GM23248 (cell line): ENCODE results near the gene WRNIP1. TPM values are rescaled to one million over a fixed set of nuclear protein-coding genes. Genes with fewer than 3 reads are reported as not detected.
A peak's percentile ranks its signal among the peaks of the same experiment; 100 is the strongest.

Experiments used
- DNase-seq: peaks from one replicate; pipeline ENCODE4 v3.0.0-alpha.2; 2015
- H2AFZ ChIP-seq: fragments of 200-600 bp; sonication (generic); 2 replicates; pipeline ENCODE4 v1.6.1; 2016; ENCODE audit warnings: antibody characterized with exemption
- H3F3A ChIP-seq: fragments of 200-600 bp; sonication (generic); 2 replicates; pipeline ENCODE4 v1.6.1; 2016; ENCODE audit warnings: mild to moderate bottlenecking, antibody characterized with exemption, mixed run types; ENCODE audit not compliant: insufficient read depth
- H3K27ac ChIP-seq: fragments of 200-600 bp; sonication (generic); 2 replicates; pipeline ENCODE4 v1.5.1; 2016; ENCODE audit warnings: mild to moderate bottlenecking
- H3K27me3 ChIP-seq: fragments of 200-600 bp; sonication (generic); replicated peaks from 2 replicates; pipeline ENCODE4 v1.6.1; 2016; ENCODE audit warnings: mild to moderate bottlenecking; ENCODE audit not compliant: insufficient read depth
- H3K36me3 ChIP-seq: fragments of 200-600 bp; sonication (generic); 2 replicates; pipeline ENCODE4 v1.6.1; 2016; ENCODE audit warnings: low read depth, mild to moderate bottlenecking
- H3K4me1 ChIP-seq: fragments of 200-600 bp; sonication (generic); 2 replicates; pipeline ENCODE4 v1.6.1; 2016; ENCODE audit warnings: mild to moderate bottlenecking; ENCODE audit not compliant: insufficient read depth
- H3K4me2 ChIP-seq: fragments of 200-600 bp; sonication (generic); one replicate; pipeline ENCODE4 v1.6.1; 2016; ENCODE audit warnings: mild to moderate bottlenecking; ENCODE audit not compliant: unreplicated experiment
- H3K4me3 ChIP-seq: fragments of 200-600 bp; sonication (generic); 2 replicates; pipeline ENCODE4 v1.5.1; 2016; ENCODE audit warnings: mild to moderate bottlenecking
- H3K79me2 ChIP-seq: fragments of 200-600 bp; sonication (generic); 2 replicates; pipeline ENCODE4 v1.6.1; 2016; ENCODE audit warnings: mild to moderate bottlenecking; ENCODE audit not compliant: insufficient read depth
- H3K9ac ChIP-seq: fragments of 200-600 bp; sonication (generic); 2 replicates; pipeline ENCODE4 v1.6.1; 2016; ENCODE audit warnings: mild to moderate bottlenecking
- H3K9me2 ChIP-seq: fragments of 200-600 bp; sonication (generic); 2 replicates; pipeline ENCODE4 v1.6.1; 2016; ENCODE audit warnings: mixed run types, mild to moderate bottlenecking, moderate library complexity; ENCODE audit not compliant: insufficient read depth
- H3K9me3 ChIP-seq: fragments of 200-600 bp; sonication (generic); one replicate; pipeline ENCODE4 v1.6.1; 2017; ENCODE audit warnings: low read depth
- H4K20me1 ChIP-seq: fragments of 200-600 bp; sonication (generic); 2 replicates; pipeline ENCODE4 v1.6.0; 2016; ENCODE audit not compliant: insufficient read depth
- EZH2 ChIP-seq: fragments of 200-600 bp; sonication (generic); IDR thresholded peaks from 2 replicates; pipeline ENCODE4 v1.6.1; 2018; ENCODE audit warnings: antibody characterized with exemption, mild to moderate bottlenecking; ENCODE audit not compliant: insufficient read depth, poor library complexity, severe bottlenecking
- EZH2phosphoT487 ChIP-seq: fragments of 200-600 bp; sonication (generic); IDR thresholded peaks from 2 replicates; pipeline ENCODE4 v1.6.1; 2018; ENCODE audit warnings: antibody characterized with exemption, moderate library complexity, mild to moderate bottlenecking, low read depth; ENCODE audit not compliant: insufficient read depth
- WGBS, 2 experiments: methylation state at CpG; one replicate each; pipeline ENCODE4 v1.1.6; 2015 to 2017; ENCODE audit warnings: low lambda C conversion rate in 2 of 2, low coverage in 1 of 2; ENCODE audit errors: missing lambda C conversion rate in 2 of 2; 5-methylcytosine and 5-hydroxymethylcytosine counted together
- in situ Hi-C: fragments of 300-500 bp; cut with MboI; formaldehyde crosslinking; loops from 2 replicates; pipeline ENCODE4 v1.15.0; 2020
- polyA plus RNA-seq: library from polyadenylated mRNA; unstranded; fragments of >200 nt; fragmentation: Nextera tagmentation; extraction: Ambion mirVana; gene quantifications from 2 replicates; pipeline ENCODE4 v1.2.1, GENCODE V29; 2016
- total RNA-seq: library from RNA; depleted of rRNA; stranded (reverse); fragments of >200 nt; shearing (Covaris generic); gene quantifications from 2 replicates; pipeline ENCODE4 v1.2.3, GENCODE V29; 2014

Gene WRNIP1
- total and polyA plus RNA-seq, 2 experiments from 2014 or later, result 17.0 to 63.1 TPM

DNA sequence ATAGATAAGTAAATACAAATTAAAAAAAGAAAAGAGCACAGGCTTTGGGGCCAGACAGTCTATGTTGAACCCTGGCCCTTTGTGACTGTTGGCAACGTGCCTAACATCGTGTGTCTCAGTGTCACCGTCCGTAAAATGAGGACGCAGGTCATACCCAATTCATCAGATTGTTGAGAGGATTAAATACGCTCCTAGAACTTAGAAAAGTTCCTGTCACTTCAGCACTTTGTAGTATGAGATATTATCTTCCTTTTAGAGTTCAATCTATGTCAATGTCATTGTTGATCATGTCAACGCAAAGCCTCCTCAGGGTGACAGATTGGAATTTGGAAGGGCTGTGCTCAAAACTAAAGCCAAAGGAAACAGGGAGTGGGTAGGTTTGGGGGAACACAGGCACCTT lies 54.8 kb downstream of the WRNIP1 start:
- H3F3A ChIP-seq, result peaks cover 17% of the 10 kb centered on the region
- no peaks in the 10 kb centered on the region for H3K27me3 ChIP-seq
- H3K9ac ChIP-seq, result no peak overlapping the region
- in situ Hi-C loops, result no loop called here
- no peaks in the 10 kb centered on the region for H3K79me2 ChIP-seq
- H3K27ac ChIP-seq, result no peak overlapping the region
- WGBS, 2 experiments, result 80 to 85% methylated on average over 7 of the region's 7 CpGs
- H3K9me3 ChIP-seq, result no peaks in the 10 kb centered on the region
- no peak overlapping the region for H2AFZ ChIP-seq
- no peak overlapping the region for H3K4me2 ChIP-seq
- H3K4me1 ChIP-seq, result peaks cover 16% of the 10 kb centered on the region
- no peak for DNase-seq
- H3K4me3 ChIP-seq, result no peak overlapping the region
- H3K9me2 ChIP-seq, result peaks cover 4% of the 10 kb centered on the region; the same call in 1 of the 2 replicates
- no peaks in the 10 kb centered on the region for H3K36me3 ChIP-seq
- H4K20me1 ChIP-seq, result no peaks in the 10 kb centered on the region
- TF ChIP-seq EZH2phosphoT487 (no peak), EZH2 (no peak)

DNA sequence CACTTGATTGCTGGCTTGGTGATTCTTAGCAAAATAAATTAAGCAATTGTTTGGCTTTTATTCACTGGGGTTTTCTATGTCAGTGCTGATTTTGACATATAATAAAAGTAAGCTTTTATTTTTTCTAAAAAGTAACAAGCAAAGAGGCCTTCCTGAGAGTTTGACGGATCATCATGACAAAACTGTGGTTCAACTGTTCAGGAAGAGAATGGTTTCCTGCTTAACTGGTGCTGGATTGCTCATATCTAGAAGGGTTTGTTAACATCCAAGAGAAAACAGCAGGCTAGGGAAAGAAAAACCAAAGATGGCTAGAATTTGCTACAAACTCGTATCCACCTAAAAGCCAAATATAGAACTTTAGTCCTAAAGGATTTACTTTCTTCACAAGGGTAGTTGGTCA lies 55.2 kb downstream of the WRNIP1 start:
- H3K36me3 ChIP-seq, result no peaks in the 10 kb centered on the region
- TF ChIP-seq EZH2phosphoT487 (no peak), EZH2 (no peak)
- no peaks in the 10 kb centered on the region for H4K20me1 ChIP-seq
- H3K9ac ChIP-seq, result no peak overlapping the region
- no peak overlapping the region for H3K4me2 ChIP-seq
- H3K27me3 ChIP-seq, result no peaks in the 10 kb centered on the region
- peaks cover 17% of the 10 kb centered on the region for H3F3A ChIP-seq
- no peaks in the 10 kb centered on the region for H3K79me2 ChIP-seq
- no peak overlapping the region for H3K27ac ChIP-seq
- H3K9me3 ChIP-seq, result no peaks in the 10 kb centered on the region
- peak; percentile 1 for DNase-seq
- H2AFZ ChIP-seq, result no peak overlapping the region
- H3K9me2 ChIP-seq, result peaks cover 4% of the 10 kb centered on the region; the same call in 1 of the 2 replicates
- WGBS, 2 experiments, result 59 to 63% methylated on average over 2 of the region's 2 CpGs
- in situ Hi-C loops, result no loop called here
- H3K4me1 ChIP-seq, result peaks cover 16% of the 10 kb centered on the region
- no peak overlapping the region for H3K4me3 ChIP-seq

DNA sequence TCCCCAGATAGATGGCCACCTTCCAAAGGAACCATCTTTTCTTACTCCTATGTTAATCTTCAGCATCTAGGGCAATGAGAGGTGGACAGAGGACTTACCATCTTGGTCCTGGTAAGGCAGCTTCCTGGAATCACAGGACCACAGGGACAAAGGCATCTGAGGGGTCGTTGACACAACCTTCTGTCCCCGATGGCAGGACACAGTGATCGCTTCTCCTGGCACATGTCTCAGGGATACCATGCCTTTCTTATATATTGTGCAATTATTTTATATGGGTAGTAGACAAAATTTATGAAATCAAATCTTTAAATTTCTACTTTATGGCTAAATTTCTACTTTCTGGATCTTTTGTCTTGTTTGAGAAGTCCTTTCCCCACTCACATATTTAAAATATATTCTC lies 56.4 kb downstream of the WRNIP1 start:
- H3K4me3 ChIP-seq, result no peak overlapping the region
- H3F3A ChIP-seq, result peaks cover 17% of the 10 kb centered on the region
- WGBS, 2 experiments, result 79 to 84% methylated on average over 3 of the region's 3 CpGs
- no peak overlapping the region for H3K27ac ChIP-seq
- H3K9ac ChIP-seq, result no peak overlapping the region
- TF ChIP-seq EZH2 (no peak), EZH2phosphoT487 (no peak)
- DNase-seq, result no peak
- H4K20me1 ChIP-seq, result no peaks in the 10 kb centered on the region
- no peak overlapping the region for H2AFZ ChIP-seq
- in situ Hi-C loops, result no loop called here
- H3K4me2 ChIP-seq, result no peak overlapping the region
- no peaks in the 10 kb centered on the region for H3K9me3 ChIP-seq
- H3K79me2 ChIP-seq, result no peaks in the 10 kb centered on the region
- H3K4me1 ChIP-seq, result peaks cover 16% of the 10 kb centered on the region
- no peaks in the 10 kb centered on the region for H3K36me3 ChIP-seq
- peaks cover 4% of the 10 kb centered on the region; the same call in 1 of the 2 replicates for H3K9me2 ChIP-seq
- H3K27me3 ChIP-seq, result no peaks in the 10 kb centered on the region

DNA sequence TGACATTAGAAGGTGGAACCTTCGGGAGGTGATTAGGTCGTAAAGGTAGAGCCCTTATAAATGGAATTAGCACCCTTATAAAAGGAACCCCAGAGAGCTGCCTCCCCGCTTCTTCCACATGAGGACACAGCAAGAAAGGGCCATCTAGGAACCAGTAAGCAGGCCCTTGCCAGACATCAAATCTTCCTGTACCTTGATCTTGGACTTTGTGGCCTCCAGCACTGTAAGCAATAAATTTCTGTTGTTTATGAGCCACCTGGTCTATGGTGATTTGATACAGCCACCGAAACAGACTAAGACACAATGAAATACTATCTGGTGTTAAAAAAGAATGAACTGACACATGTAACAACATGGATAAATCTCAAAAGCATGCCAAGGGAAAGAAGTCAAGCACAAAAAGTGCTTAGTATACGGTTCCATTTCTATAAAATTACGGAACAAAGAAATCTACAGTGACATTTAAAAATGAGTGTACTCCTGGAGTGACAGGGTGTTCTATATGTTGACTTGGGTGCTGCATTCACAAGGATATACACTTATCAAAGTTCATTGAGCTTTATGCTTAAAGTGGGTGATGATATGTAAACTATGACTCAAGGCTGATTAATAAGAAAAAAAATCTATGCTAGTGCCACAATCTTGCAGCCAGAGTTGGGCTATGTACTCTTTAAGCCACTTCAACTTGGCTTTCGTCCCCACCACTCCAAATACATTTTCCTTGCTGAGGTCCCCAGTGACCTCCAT lies 58.1 kb downstream of the WRNIP1 start:
- no peaks in the 10 kb centered on the region for H3K9me3 ChIP-seq
- no peak overlapping the region for H3K4me3 ChIP-seq
- TF ChIP-seq EZH2 (no peak), EZH2phosphoT487 (no peak)
- no peak overlapping the region for H3K4me2 ChIP-seq
- peaks cover 8% of the 10 kb centered on the region for H3K4me1 ChIP-seq
- H2AFZ ChIP-seq, result no peak overlapping the region
- no peak overlapping the region for H3K27ac ChIP-seq
- no peak overlapping the region for H3K9ac ChIP-seq
- H3K36me3 ChIP-seq, result no peaks in the 10 kb centered on the region
- in situ Hi-C loops, result no loop called here
- peaks cover 2% of the 10 kb centered on the region for H3F3A ChIP-seq
- 91 to 92% methylated on average over 7 of the region's 7 CpGs for WGBS, 2 experiments
- no peaks in the 10 kb centered on the region for H4K20me1 ChIP-seq
- no peaks in the 10 kb centered on the region for H3K79me2 ChIP-seq
- H3K27me3 ChIP-seq, result no peaks in the 10 kb centered on the region
- no peaks in the 10 kb centered on the region for H3K9me2 ChIP-seq
- peak; percentile 13 for DNase-seq
